ENCODE results near the gene PPP1R36.

- TF ChIP-seq POLR2A (IDR thresholded peaks at IDR 0.05), result no peak
- TF ChIP-seq, protein P1, sequence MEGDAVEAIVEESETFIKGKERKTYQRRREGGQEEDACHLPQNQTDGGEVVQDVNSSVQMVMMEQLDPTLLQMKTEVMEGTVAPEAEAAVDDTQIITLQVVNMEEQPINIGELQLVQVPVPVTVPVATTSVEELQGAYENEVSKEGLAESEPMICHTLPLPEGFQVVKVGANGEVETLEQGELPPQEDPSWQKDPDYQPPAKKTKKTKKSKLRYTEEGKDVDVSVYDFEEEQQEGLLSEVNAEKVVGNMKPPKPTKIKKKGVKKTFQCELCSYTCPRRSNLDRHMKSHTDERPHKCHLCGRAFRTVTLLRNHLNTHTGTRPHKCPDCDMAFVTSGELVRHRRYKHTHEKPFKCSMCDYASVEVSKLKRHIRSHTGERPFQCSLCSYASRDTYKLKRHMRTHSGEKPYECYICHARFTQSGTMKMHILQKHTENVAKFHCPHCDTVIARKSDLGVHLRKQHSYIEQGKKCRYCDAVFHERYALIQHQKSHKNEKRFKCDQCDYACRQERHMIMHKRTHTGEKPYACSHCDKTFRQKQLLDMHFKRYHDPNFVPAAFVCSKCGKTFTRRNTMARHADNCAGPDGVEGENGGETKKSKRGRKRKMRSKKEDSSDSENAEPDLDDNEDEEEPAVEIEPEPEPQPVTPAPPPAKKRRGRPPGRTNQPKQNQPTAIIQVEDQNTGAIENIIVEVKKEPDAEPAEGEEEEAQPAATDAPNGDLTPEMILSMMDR (IDR thresholded peaks at IDR 0.05), result peak in 1 of 4 experiments; percentile 3
Measured at GRCh38 chr14:64636980-64637429, 87.2 kb downstream of the PPP1R36 start.
